Thyroid gland (tissue), 4 donors: ENCODE data around the gene RPS15.

ENCODE experiments used
- CTCF ChIP-seq, 6 experiments: fragments of 200-600 bp in 3 of 6; fragments of 450-650 bp in 3 of 6; sonication (generic) in 3 of 6; IDR thresholded peaks; one replicate each; pipeline ENCODE4 v1.5.1; 2016 to 2019; ENCODE audit warnings: antibody characterized with exemption in 6 of 6, mild to moderate bottlenecking in 2 of 6, inconsistent platforms in 1 of 6, moderate library complexity in 1 of 6
- POLR2A ChIP-seq, 2 donors: fragments of 450-650 bp; IDR thresholded peaks; one replicate each; pipeline ENCODE4 v1.6.1; 2017; ENCODE audit warnings: antibody characterized with exemption in 2 of 2, mild to moderate bottlenecking in 2 of 2, moderate library complexity in 1 of 2

- TF ChIP-seq POLR2A (IDR thresholded peaks at IDR 0.05) (no peak), CTCF (IDR thresholded peaks at IDR 0.05) (peak; percentile 31 to 98 (median 86))
These were observed 7.2 kb downstream of the RPS15 start for GRCh38 chr19:1445185-1445931.
